WTC11 (cell line): ENCODE measurements around the gene GP2. TPM values are rescaled to one million over a fixed set of nuclear protein-coding genes. Genes with fewer than 3 reads are reported as not detected.

ENCODE experiments used
- ATAC-seq: fragments of 200-7000 bp; cut with Tn5 transposase; 2 replicates; pipeline ENCODE4 v1.10.0; 2021; ENCODE audit warnings: mild to moderate bottlenecking, moderate library complexity
- CTCF ChIA-PET: fragments of 300-600 bp; sonication (Branson Sonifier 250); formaldehyde crosslinking; loops from one replicate; lab custom pipeline; 2021; ENCODE audit warnings: antibody characterized with exemption; lab: Charles Lee
- POLR2A ChIA-PET: fragments of 350-600 bp; sonication (Branson Sonifier 250); formaldehyde crosslinking; loops from one replicate; lab custom pipeline; 2021; ENCODE audit warnings: antibody characterized with exemption; lab: Charles Lee
- DNase-seq: peaks from one replicate; pipeline ENCODE4 v3.0.0; 2021; ENCODE audit warnings: low spot score
- H3K27ac Mint-ChIP-seq: 2 replicates; pipeline ENCODE4 v1.8.0; 2021; ENCODE audit warnings: mixed read lengths
- H3K27me3 Mint-ChIP-seq: 2 replicates; pipeline ENCODE4 v1.8.0; 2021; ENCODE audit warnings: low read depth, mild to moderate bottlenecking, moderate library complexity, mixed read lengths
- H3K36me3 Mint-ChIP-seq: 2 replicates; pipeline ENCODE4 v1.8.0; 2021; ENCODE audit warnings: mixed read lengths
- H3K4me1 Mint-ChIP-seq: 2 replicates; pipeline ENCODE4 v1.8.0; 2022; ENCODE audit warnings: mixed read lengths
- H3K4me3 Mint-ChIP-seq: 2 replicates; pipeline ENCODE4 v1.8.0; 2021; ENCODE audit warnings: mild to moderate bottlenecking, moderate library complexity, mixed read lengths
- H3K9me3 Mint-ChIP-seq: 2 replicates; pipeline ENCODE4 v1.8.0; 2021; ENCODE audit warnings: mixed read lengths
- AFF4 ChIP-seq: sonication (generic); formaldehyde crosslinking; IDR thresholded peaks from 2 replicates; pipeline ENCODE4 v1.8.1; 2023; ENCODE audit warnings: mild to moderate bottlenecking, missing genetic modification reagents, borderline replicate concordance
- ATF3 ChIP-seq: sonication (generic); formaldehyde crosslinking; conservative IDR thresholded peaks from 2 replicates; pipeline ENCODE4 v1.8.1; 2022; ENCODE audit warnings: mild to moderate bottlenecking, missing genetic modification reagents
- E2F5 ChIP-seq: sonication (generic); formaldehyde crosslinking; IDR thresholded peaks from 2 replicates; pipeline ENCODE4 v1.8.1; 2022; ENCODE audit warnings: mild to moderate bottlenecking, moderate library complexity, missing genetic modification reagents
- EMX1 ChIP-seq: fragments of 250-450 bp; sonication (Bioruptor Pico); IDR thresholded peaks from 2 replicates; pipeline ENCODE4 v1.8.0; 2021; ENCODE audit warnings: mild to moderate bottlenecking
- ERG ChIP-seq: fragments of 250-450 bp; sonication (Bioruptor Pico); IDR thresholded peaks from 2 replicates; pipeline ENCODE4 v1.8.0; 2021; ENCODE audit warnings: mild to moderate bottlenecking
- FOXK1 ChIP-seq: sonication (generic); formaldehyde crosslinking; IDR thresholded peaks from 2 replicates; pipeline ENCODE4 v1.8.0; 2022; ENCODE audit warnings: mild to moderate bottlenecking, moderate library complexity, missing genetic modification reagents
- FOXP1 ChIP-seq: sonication (generic); formaldehyde crosslinking; IDR thresholded peaks from 2 replicates; pipeline ENCODE4 v1.8.0; 2022; ENCODE audit warnings: missing genetic modification reagents, mild to moderate bottlenecking, moderate library complexity, borderline replicate concordance
- MXD4 ChIP-seq: fragments of 250-450 bp; sonication (Bioruptor Pico); IDR thresholded peaks from 2 replicates; pipeline ENCODE4 v1.8.0; 2021; ENCODE audit warnings: mild to moderate bottlenecking, moderate library complexity, borderline replicate concordance
- NR2C2 ChIP-seq: sonication (generic); formaldehyde crosslinking; IDR thresholded peaks from 2 replicates; pipeline ENCODE4 v1.8.0; 2022; ENCODE audit warnings: mild to moderate bottlenecking, missing genetic modification reagents
- NR3C1 ChIP-seq: sonication (generic); formaldehyde crosslinking; conservative IDR thresholded peaks from 2 replicates; pipeline ENCODE4 v1.8.1; 2023; ENCODE audit warnings: low read depth, mild to moderate bottlenecking, missing genetic modification reagents
- TEAD4 ChIP-seq: sonication (generic); formaldehyde crosslinking; IDR thresholded peaks from 2 replicates; pipeline ENCODE4 v1.8.0; 2022; ENCODE audit warnings: mild to moderate bottlenecking, missing genetic modification reagents
- USF2 ChIP-seq: sonication (generic); formaldehyde crosslinking; IDR thresholded peaks from 2 replicates; pipeline ENCODE4 v1.8.1; 2023; ENCODE audit warnings: mild to moderate bottlenecking, missing genetic modification reagents, moderate library complexity
- ZBTB21 ChIP-seq: sonication (generic); formaldehyde crosslinking; IDR thresholded peaks from 2 replicates; pipeline ENCODE4 v1.8.1; 2023; ENCODE audit warnings: mild to moderate bottlenecking, missing genetic modification reagents, borderline replicate concordance
- ZBTB43 ChIP-seq: sonication (generic); formaldehyde crosslinking; IDR thresholded peaks from 2 replicates; pipeline ENCODE4 v1.8.1; 2023; ENCODE audit warnings: mild to moderate bottlenecking, missing genetic modification reagents
- ZNF232 ChIP-seq: sonication (generic); formaldehyde crosslinking; IDR thresholded peaks from 2 replicates; pipeline ENCODE4 v1.8.0; 2022; ENCODE audit warnings: mild to moderate bottlenecking, missing genetic modification reagents
- ZNF532 ChIP-seq: fragments of 250-450 bp; sonication (Bioruptor Pico); IDR thresholded peaks from 2 replicates; pipeline ENCODE4 v1.9.0; 2021; ENCODE audit warnings: mild to moderate bottlenecking, borderline replicate concordance
- total RNA-seq: library from RNA; stranded (reverse); gene quantifications from 3 replicates; pipeline ENCODE4 v1.2.3, GENCODE V29; 2021

The GP2 gene
- total RNA-seq, 1 experiment from 2014 or later: 6.6 TPM

GRCh38 chr16:20320592-20320991 lies 6.7 kb downstream of the GP2 start (continued):
- TF ChIP-seq ZNF532 (no peak), USF2 (no peak), EMX1 (CRISPR knock-in tag) (no peak)

- H3K27ac Mint-ChIP-seq: no peak overlapping the region
- no peaks in the 10 kb centered on the region for H3K36me3 Mint-ChIP-seq
- ChIA-PET POLR2A (no interaction called here), CTCF (no interaction called here)
- no peaks in the 10 kb centered on the region for H3K27me3 Mint-ChIP-seq
- H3K9me3 Mint-ChIP-seq: no peaks in the 10 kb centered on the region
- H3K4me3 Mint-ChIP-seq: no peak overlapping the region
- DNase-seq: no peak
- H3K4me1 Mint-ChIP-seq: peaks cover 9% of the 10 kb centered on the region
- no peak for TF ChIP-seq ZBTB43 (CRISPR knock-in tag)
- no peak for TF ChIP-seq AFF4 (CRISPR knock-in tag)
- no peak for TF ChIP-seq MXD4 (CRISPR knock-in tag)
- no peak for TF ChIP-seq NR2C2 (CRISPR knock-in tag)
- ATAC-seq: no peak
Observed at GRCh38 chr16:20320178-20320577, 7.1 kb downstream of the GP2 start.

- DNase-seq (no peak), ATAC-seq (no peak)
- ChIA-PET POLR2A (no interaction called here), CTCF (no interaction called here)
- Mint-ChIP-seq H3K9me3 (no peaks in the 10 kb centered on the region), H3K4me1 (peaks cover 15% of the 10 kb centered on the region), H3K27me3 (no peaks in the 10 kb centered on the region), H3K4me3 (no peak overlapping the region), H3K36me3 (no peaks in the 10 kb centered on the region), H3K27ac (no peak overlapping the region)
- no peak for TF ChIP-seq TEAD4 (CRISPR knock-in tag)
- no peak for TF ChIP-seq FOXK1
- no peak for TF ChIP-seq E2F5 (CRISPR knock-in tag)
- no peak for TF ChIP-seq ATF3
- TF ChIP-seq ZNF232: no peak
- TF ChIP-seq FOXP1 (CRISPR knock-in tag): no peak
- no peak for TF ChIP-seq ERG
- no peak for TF ChIP-seq NR3C1 (CRISPR knock-in tag)
- TF ChIP-seq ZBTB21: no peak
- no peak for TF ChIP-seq ZNF532
Observed at GRCh38 chr16:20319406-20319805, 7.9 kb downstream of the GP2 start.
